ENCODE results near the gene ELOVL1.
"Not testable (repeated sequence)": the region's sequence is repeated elsewhere in the genome, so short reads cannot be mapped to it uniquely, and the experiment has no call there.

ELOVL1 gene

DNA sequence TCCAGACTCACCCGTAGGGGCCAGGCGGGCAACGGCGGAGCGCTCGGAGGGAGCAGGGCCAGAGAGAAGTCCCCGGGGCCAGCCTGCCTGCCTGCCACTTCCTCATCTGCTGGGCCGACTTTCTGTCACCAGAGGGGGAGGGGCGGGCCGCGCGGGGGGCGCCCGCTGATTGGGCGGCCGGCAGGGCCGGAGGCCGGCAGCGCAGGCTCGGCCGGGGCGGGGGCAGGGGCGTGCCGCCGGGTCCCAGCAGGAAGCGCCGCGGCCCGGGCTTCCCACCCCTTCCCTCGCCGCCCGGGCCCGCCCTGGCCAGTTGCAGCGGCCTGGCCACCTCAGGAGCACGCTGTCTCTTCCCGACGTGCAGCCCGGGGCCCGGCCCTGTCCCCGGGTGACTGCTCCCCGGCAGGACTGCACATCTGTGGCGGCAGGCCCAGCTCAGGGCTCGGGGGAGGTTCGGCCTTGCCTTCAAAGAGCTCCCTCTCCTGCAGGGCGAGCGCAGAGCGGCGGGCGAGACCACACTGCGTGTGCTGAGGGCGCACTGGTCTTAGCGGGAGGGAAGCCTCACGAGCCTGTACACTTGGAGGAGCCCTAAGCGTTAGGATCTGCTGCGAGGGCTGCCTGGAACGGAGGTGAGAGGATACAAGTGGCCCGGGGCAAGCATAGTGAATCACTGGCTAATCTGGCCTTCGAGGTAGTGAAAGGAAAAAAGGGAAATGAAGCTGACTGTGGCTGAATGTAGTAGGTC, at the start of gene ELOVL1:
Gene ELOVL1, minus strand, starts transcription at position 108 of the 742 bp plus-strand sequence. CDS start 2,402 bp downstream, outside the sequence.
- no peaks in the 10 kb centered on the region for H3K9me3 ChIP-seq (ENCODE audit: control insufficient read depth in 1 of 2, low read length in 2 of 2)
- H3K27me3 ChIP-seq (ENCODE audit: control insufficient read depth in 1 of 2, insufficient read depth in 2 of 2, low read length in 2 of 2), result no peaks in the 10 kb centered on the region
- H3K4me1 ChIP-seq (ENCODE audit: control insufficient read depth in 1 of 2, insufficient read depth in 2 of 2, low read length in 2 of 2), result peaks cover 37 to 42% of the 10 kb centered on the region in 2 donors
- peak within 1 kb of the TSS; percentile 94 for H3K27ac ChIP-seq (ENCODE audit: low read depth, low read length)
- H3K36me3 ChIP-seq (ENCODE audit: control insufficient read depth in 1 of 2, insufficient read depth in 2 of 2, low read length in 2 of 2), result peaks cover 20 to 25% of the 10 kb centered on the region in 2 donors
- peak within 1 kb of the TSS; percentile 90 to 92 for H3K4me3 ChIP-seq (ENCODE audit: low read depth in 1 of 2, low read length in 2 of 2)
- peak within 1 kb of the TSS; percentile 96 to 99 for H3K9ac ChIP-seq (ENCODE audit: low read depth in 1 of 2, low read length in 2 of 2)

DNA sequence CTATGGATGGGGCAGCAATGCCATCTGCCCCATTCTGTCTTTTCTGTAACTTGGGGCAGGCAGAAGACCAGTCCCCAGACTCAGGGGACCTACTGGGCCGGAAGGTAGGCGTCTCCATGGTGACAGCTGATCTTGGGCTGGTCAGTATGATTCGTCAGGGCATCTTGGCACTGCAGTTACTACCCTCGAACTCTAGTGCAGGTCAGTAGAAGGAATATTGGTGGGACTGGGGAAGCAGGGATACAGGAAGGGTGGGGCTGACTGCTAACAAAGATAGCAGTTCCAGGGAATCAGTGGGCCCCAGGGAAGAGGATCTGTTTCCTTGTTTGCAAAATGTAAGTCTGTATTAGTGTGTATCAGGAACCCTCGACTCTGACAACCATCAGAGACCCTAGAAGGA, 48.1 kb upstream of the ELOVL1 start:
- no peak overlapping the region for H3K27ac ChIP-seq (ENCODE audit: low read depth, low read length)
- peaks cover 50 to 67% of the 10 kb centered on the region in 2 donors for H3K36me3 ChIP-seq (ENCODE audit: control insufficient read depth in 1 of 2, insufficient read depth in 2 of 2, low read length in 2 of 2)
- H3K9ac ChIP-seq (ENCODE audit: low read depth in 1 of 2, low read length in 2 of 2), result no peak overlapping the region
- H3K27me3 ChIP-seq (ENCODE audit: control insufficient read depth in 1 of 2, insufficient read depth in 2 of 2, low read length in 2 of 2), result no peaks in the 10 kb centered on the region
- H3K4me3 ChIP-seq (ENCODE audit: low read depth in 1 of 2, low read length in 2 of 2), result no peak overlapping the region
- H3K4me1 ChIP-seq (ENCODE audit: control insufficient read depth in 1 of 2, insufficient read depth in 2 of 2, low read length in 2 of 2), result no peaks in the 10 kb centered on the region
- H3K9me3 ChIP-seq (ENCODE audit: control insufficient read depth in 1 of 2, low read length in 2 of 2), result no peaks in the 10 kb centered on the region

DNA sequence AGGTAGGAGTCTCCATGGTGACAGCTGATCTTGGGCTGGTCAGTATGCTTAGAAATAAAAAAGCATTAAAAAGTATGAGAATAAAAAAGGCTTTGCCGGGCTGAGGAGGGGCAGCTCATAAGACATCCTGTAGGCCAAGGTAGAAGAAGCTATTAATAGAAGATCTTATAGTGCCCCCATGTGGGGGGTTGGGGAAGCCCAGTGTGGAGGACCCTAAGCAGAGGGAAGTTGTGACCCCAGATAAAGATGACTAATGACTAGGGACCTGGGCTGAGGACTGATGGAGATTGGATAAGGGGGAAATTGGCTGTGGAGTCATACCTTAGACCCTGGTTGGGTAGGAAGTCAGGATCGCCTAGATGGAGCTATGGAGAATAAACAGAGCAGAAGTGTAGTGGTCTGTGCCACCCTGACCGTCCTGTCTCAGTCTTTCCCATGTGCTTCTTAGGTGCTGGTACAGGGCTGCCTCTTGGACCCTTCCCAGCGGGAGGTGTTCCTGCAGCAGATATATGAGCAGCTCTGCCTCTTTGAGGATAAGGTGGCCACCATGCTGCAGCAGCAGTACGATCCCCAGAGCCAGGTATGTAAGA, 46.9 kb upstream of the ELOVL1 start:
- Histone ChIP-seq H3K4me3 (ENCODE audit: low read depth in 1 of 2, low read length in 2 of 2) (no peak overlapping the region), H3K9me3 (ENCODE audit: control insufficient read depth in 1 of 2, low read length in 2 of 2) (no peaks in the 10 kb centered on the region), H3K36me3 (ENCODE audit: control insufficient read depth in 1 of 2, insufficient read depth in 2 of 2, low read length in 2 of 2) (peaks cover 38 to 55% of the 10 kb centered on the region in 2 donors), H3K27me3 (ENCODE audit: control insufficient read depth in 1 of 2, insufficient read depth in 2 of 2, low read length in 2 of 2) (no peaks in the 10 kb centered on the region), H3K4me1 (ENCODE audit: control insufficient read depth in 1 of 2, insufficient read depth in 2 of 2, low read length in 2 of 2) (no peaks in the 10 kb centered on the region), H3K9ac (ENCODE audit: low read depth in 1 of 2, low read length in 2 of 2) (no peak overlapping the region), H3K27ac (ENCODE audit: low read depth, low read length) (no peak overlapping the region)

DNA sequence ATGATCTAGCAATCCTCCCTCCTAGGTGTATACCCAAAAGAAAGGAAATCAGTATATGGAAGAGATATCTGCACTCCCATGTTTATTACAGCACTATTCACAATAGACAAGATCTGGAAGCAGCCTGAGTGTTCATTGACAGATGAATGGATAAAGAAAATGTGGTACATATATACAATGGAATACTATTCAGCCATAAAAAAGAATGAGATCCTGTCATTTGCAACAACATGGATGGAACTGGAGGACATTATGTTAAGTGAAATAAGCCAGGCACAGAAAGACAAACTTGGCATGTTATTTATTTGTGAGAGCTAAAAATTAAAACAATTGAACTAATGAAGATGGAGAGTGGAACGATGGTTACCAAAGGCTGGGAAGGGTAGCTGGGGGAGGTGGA, 45.6 kb upstream of the ELOVL1 start:
- not testable (repeated sequence) for H3K4me3 ChIP-seq (ENCODE audit: low read depth in 1 of 2, low read length in 2 of 2); H3K4me1 ChIP-seq (ENCODE audit: control insufficient read depth in 1 of 2, insufficient read depth in 2 of 2, low read length in 2 of 2); H3K27me3 ChIP-seq (ENCODE audit: control insufficient read depth in 1 of 2, insufficient read depth in 2 of 2, low read length in 2 of 2); H3K9me3 ChIP-seq (ENCODE audit: control insufficient read depth in 1 of 2, low read length in 2 of 2); H3K9ac ChIP-seq (ENCODE audit: low read depth in 1 of 2, low read length in 2 of 2); H3K27ac ChIP-seq (ENCODE audit: low read depth, low read length)
- H3K36me3 ChIP-seq (ENCODE audit: control insufficient read depth in 1 of 2, insufficient read depth in 2 of 2, low read length in 2 of 2), result peaks cover 33 to 49% of the 10 kb centered on the region in 2 donors

DNA sequence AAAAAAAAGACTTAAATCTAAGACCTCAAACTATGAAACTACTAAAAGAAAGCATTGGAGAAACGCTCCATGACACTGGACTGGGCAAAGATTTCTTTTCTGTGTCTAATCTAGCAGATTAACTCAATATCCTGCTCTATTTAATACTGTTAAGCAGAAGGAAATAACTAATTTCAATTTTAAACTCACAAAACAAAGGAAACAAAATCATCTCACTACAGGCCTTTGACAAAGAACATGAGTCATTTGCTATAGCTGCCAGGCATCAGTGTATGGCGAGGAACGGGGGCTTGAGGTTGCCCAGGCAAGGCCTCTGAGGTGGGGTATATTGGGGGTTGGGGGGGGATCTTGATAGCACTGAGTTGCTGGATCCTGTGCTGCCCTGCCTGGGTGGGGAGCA, 42.8 kb upstream of the ELOVL1 start:
- no peak overlapping the region for H3K9ac ChIP-seq (ENCODE audit: low read depth in 1 of 2, low read length in 2 of 2)
- H3K27ac ChIP-seq (ENCODE audit: low read depth, low read length), result no peak overlapping the region
- no peaks in the 10 kb centered on the region for H3K27me3 ChIP-seq (ENCODE audit: control insufficient read depth in 1 of 2, insufficient read depth in 2 of 2, low read length in 2 of 2)
- H3K9me3 ChIP-seq (ENCODE audit: control insufficient read depth in 1 of 2, low read length in 2 of 2), result no peaks in the 10 kb centered on the region
- peaks cover 19 to 38% of the 10 kb centered on the region in 2 donors for H3K36me3 ChIP-seq (ENCODE audit: control insufficient read depth in 1 of 2, insufficient read depth in 2 of 2, low read length in 2 of 2)
- no peak overlapping the region for H3K4me3 ChIP-seq (ENCODE audit: low read depth in 1 of 2, low read length in 2 of 2)
- peaks cover 3 to 5% of the 10 kb centered on the region in 2 donors for H3K4me1 ChIP-seq (ENCODE audit: control insufficient read depth in 1 of 2, insufficient read depth in 2 of 2, low read length in 2 of 2)

DNA sequence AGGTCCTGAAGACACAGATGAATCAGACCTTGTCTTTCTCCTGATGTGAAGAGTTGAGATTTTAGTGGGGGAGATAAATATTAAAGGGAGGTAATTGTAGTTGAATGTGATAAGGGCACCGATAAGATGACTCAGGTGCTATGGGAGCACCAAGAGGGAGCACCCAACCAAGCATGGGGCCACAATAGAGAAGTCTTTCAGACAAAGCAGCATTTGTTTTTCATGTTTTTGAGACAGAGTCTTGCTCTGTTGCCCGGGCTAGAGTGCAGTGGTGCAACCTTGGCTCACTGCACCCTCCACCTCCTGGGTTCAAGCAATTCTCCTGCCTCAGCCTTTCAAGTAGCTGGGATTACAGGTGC, 38.0 kb upstream of the ELOVL1 start:
- Histone ChIP-seq H3K36me3 (ENCODE audit: control insufficient read depth in 1 of 2, insufficient read depth in 2 of 2, low read length in 2 of 2) (peaks cover 23 to 50% of the 10 kb centered on the region in 2 donors), H3K9ac (ENCODE audit: low read depth in 1 of 2, low read length in 2 of 2) (no peak overlapping the region), H3K27me3 (ENCODE audit: control insufficient read depth in 1 of 2, insufficient read depth in 2 of 2, low read length in 2 of 2) (no peaks in the 10 kb centered on the region), H3K4me3 (ENCODE audit: low read depth in 1 of 2, low read length in 2 of 2) (no peak overlapping the region), H3K27ac (ENCODE audit: low read depth, low read length) (no peak overlapping the region), H3K4me1 (ENCODE audit: control insufficient read depth in 1 of 2, insufficient read depth in 2 of 2, low read length in 2 of 2) (peaks cover 16 to 18% of the 10 kb centered on the region in 2 donors), H3K9me3 (ENCODE audit: control insufficient read depth in 1 of 2, low read length in 2 of 2) (no peaks in the 10 kb centered on the region)

DNA sequence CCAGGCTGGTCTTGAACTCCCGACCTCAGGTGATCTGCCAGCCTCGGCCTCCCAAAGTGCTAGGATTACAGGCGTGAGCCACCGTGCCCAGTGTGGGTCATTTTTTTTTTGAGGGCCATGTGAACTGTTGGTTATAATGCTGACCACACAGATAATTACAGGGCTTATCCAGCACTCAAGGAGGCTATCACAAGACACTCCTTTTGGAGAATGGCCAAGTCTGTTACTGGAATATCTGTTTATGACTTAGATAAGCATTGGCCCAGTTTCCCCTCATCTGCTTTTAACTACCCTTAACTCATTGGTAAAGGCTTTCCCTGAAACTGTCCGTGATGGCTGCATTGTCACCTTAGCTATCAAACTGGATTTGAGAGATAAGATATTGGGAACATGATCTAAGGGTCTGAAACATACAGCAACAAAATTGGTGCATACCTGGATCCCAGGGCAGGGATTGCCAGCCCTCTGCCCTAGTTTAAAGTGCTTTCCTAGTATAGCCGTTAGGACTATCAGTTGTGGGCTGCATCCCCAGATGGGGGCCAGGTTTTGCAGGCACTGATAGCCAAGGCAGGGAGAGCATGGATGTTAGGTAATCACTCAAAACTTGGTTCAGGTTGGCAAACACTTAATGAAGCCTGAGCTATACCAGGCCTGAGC, 37.5 kb upstream of the ELOVL1 start:
- Histone ChIP-seq H3K27ac (ENCODE audit: low read depth, low read length) (no peak overlapping the region), H3K27me3 (ENCODE audit: control insufficient read depth in 1 of 2, insufficient read depth in 2 of 2, low read length in 2 of 2) (no peaks in the 10 kb centered on the region), H3K36me3 (ENCODE audit: control insufficient read depth in 1 of 2, insufficient read depth in 2 of 2, low read length in 2 of 2) (peaks cover 23 to 50% of the 10 kb centered on the region in 2 donors), H3K4me3 (ENCODE audit: low read depth in 1 of 2, low read length in 2 of 2) (no peak overlapping the region), H3K9me3 (ENCODE audit: control insufficient read depth in 1 of 2, low read length in 2 of 2) (no peaks in the 10 kb centered on the region), H3K9ac (ENCODE audit: low read depth in 1 of 2, low read length in 2 of 2) (no peak overlapping the region), H3K4me1 (ENCODE audit: control insufficient read depth in 1 of 2, insufficient read depth in 2 of 2, low read length in 2 of 2) (peaks cover 16 to 18% of the 10 kb centered on the region in 2 donors)

DNA sequence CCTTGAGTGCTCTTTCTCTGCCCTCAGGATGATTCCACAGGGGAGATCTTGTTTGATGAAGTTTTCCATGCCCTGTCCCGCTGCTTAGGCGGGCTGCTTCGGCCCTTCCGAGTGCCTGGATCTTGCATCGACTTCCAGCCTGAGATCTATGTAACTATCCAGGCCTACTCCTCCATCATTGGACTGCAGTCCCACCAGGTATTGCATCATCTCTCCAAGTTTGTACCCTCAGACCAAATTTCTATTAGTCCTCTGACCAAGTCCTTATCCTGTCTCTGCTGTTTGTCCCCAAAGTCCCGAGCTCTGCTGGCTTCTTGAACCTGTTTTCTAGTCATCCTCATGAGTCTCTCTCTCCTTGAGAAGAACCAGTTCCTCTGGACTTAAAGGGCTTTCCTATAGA, 36.5 kb upstream of the ELOVL1 start:
- peaks cover 16 to 18% of the 10 kb centered on the region in 2 donors for H3K4me1 ChIP-seq (ENCODE audit: control insufficient read depth in 1 of 2, insufficient read depth in 2 of 2, low read length in 2 of 2)
- H3K27me3 ChIP-seq (ENCODE audit: control insufficient read depth in 1 of 2, insufficient read depth in 2 of 2, low read length in 2 of 2), result no peaks in the 10 kb centered on the region
- peaks cover 23 to 50% of the 10 kb centered on the region in 2 donors for H3K36me3 ChIP-seq (ENCODE audit: control insufficient read depth in 1 of 2, insufficient read depth in 2 of 2, low read length in 2 of 2)
- H3K27ac ChIP-seq (ENCODE audit: low read depth, low read length), result no peak overlapping the region
- no peaks in the 10 kb centered on the region for H3K9me3 ChIP-seq (ENCODE audit: control insufficient read depth in 1 of 2, low read length in 2 of 2)
- no peak overlapping the region for H3K9ac ChIP-seq (ENCODE audit: low read depth in 1 of 2, low read length in 2 of 2)
- H3K4me3 ChIP-seq (ENCODE audit: low read depth in 1 of 2, low read length in 2 of 2), result no peak overlapping the region

DNA sequence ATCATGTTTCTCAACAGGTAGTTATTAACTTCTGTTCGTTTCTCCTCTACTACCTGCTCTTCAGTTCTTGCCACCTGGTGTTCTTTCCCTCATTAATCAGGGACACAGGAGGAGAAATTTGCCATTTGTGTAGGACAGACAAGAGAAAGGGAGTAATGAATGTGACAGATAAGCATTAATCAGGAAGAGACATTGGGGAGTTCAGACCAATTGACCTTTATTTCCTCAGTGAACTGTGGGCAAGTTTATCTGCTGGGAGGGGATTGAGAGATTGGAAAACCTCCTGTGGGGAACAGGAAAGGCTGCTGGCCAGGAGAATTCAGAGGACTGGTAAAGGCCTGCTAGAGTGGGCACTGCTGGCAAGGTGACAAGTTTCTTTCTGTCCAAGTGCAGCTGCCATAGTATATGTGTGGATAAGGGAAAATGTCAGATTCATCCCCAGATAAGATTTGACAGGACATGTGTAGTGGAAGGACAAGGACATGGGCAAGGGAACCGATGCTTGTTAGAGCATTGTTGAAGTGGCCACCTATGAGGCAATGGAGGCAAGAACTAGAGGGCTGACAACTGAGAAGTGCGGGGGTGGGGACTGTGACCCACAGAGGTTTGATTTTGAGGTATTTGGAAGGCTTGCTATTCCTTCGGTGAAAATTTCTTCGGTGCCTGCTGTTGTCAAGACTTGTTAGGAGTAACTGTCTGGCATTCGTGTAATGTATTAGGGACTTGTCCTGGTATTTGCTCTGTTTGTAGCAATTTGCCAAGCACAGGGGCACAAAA, 34.5 kb upstream of the ELOVL1 start:
- Histone ChIP-seq H3K4me1 (ENCODE audit: control insufficient read depth in 1 of 2, insufficient read depth in 2 of 2, low read length in 2 of 2) (peaks cover 16 to 18% of the 10 kb centered on the region in 2 donors), H3K4me3 (ENCODE audit: low read depth in 1 of 2, low read length in 2 of 2) (no peak overlapping the region), H3K27me3 (ENCODE audit: control insufficient read depth in 1 of 2, insufficient read depth in 2 of 2, low read length in 2 of 2) (no peaks in the 10 kb centered on the region), H3K9me3 (ENCODE audit: control insufficient read depth in 1 of 2, low read length in 2 of 2) (no peaks in the 10 kb centered on the region), H3K9ac (ENCODE audit: low read depth in 1 of 2, low read length in 2 of 2) (no peak overlapping the region), H3K27ac (ENCODE audit: low read depth, low read length) (no peak overlapping the region), H3K36me3 (ENCODE audit: control insufficient read depth in 1 of 2, insufficient read depth in 2 of 2, low read length in 2 of 2) (peaks cover 17 to 42% of the 10 kb centered on the region in 2 donors)

DNA sequence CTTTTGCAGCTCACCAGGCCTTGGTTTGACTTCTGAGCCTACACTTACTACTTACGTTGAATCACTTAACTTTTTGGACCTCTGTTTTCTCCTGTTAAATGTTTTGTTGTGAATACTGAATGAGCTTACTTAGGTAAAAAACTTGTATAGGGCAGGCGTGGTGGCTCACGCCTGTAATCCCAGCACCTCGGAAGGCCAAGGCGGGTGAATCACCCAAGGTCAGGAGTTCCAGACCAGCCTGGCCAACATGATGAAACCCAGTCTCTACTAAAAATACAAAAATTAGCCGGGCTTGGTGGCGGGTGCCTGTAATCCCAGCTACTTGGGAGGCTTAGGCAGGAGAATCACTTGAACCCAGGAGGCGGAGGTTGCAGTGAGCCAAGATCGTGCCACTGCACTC, 32.6 kb upstream of the ELOVL1 start:
- H3K4me3 ChIP-seq (ENCODE audit: low read depth in 1 of 2, low read length in 2 of 2), result not testable (repeated sequence)

More for the DNA sequence above, 32.6 kb upstream of the ELOVL1 start:
- H3K27ac ChIP-seq (ENCODE audit: low read depth, low read length); H3K27me3 ChIP-seq (ENCODE audit: control insufficient read depth in 1 of 2, insufficient read depth in 2 of 2, low read length in 2 of 2); H3K9me3 ChIP-seq (ENCODE audit: control insufficient read depth in 1 of 2, low read length in 2 of 2); H3K9ac ChIP-seq (ENCODE audit: low read depth in 1 of 2, low read length in 2 of 2): not testable (repeated sequence)
- H3K4me1 ChIP-seq (ENCODE audit: control insufficient read depth in 1 of 2, insufficient read depth in 2 of 2, low read length in 2 of 2), result peaks cover 12% of the 10 kb centered on the region in 2 donors
- peaks cover 13 to 35% of the 10 kb centered on the region in 2 donors for H3K36me3 ChIP-seq (ENCODE audit: control insufficient read depth in 1 of 2, insufficient read depth in 2 of 2, low read length in 2 of 2)

Measured in duodenal mucosa (tissue), 2 donors.